Uterus (tissue), 4 donors: ENCODE results near the gene ZNF474. TPM values are rescaled to one million over a fixed set of nuclear protein-coding genes. Genes with fewer than 3 reads are reported as not detected.

Experiments
- DNase-seq, 2 donors: peaks; one replicate each; pipeline ENCODE4 v3.0.0-alpha.2; 2019 to 2020
- H3K27ac ChIP-seq, 2 donors: fragments of 200-600 bp; sonication (generic); 1 replicate in 1 of 2; 2 replicates in 1 of 2; pipeline ENCODE4 v1.5.1; 2016 to 2018
- H3K27me3 ChIP-seq, 2 donors: fragments of 200-600 bp; sonication (generic); one replicate each; pipeline ENCODE4 v1.5.1; 2018 to 2019; ENCODE audit warnings: control low read depth in 1 of 2
- H3K36me3 ChIP-seq, 2 donors: fragments of 200-600 bp; sonication (generic); one replicate each; pipeline ENCODE4 v1.5.1; 2019; ENCODE audit warnings: control low read depth in 1 of 2
- H3K4me1 ChIP-seq, 2 donors: fragments of 200-600 bp; sonication (generic); one replicate each; pipeline ENCODE4 v1.5.1; 2018 to 2019; ENCODE audit warnings: control low read depth in 1 of 2
- H3K4me3 ChIP-seq, 2 donors: fragments of 200-600 bp; sonication (generic); 1 replicate in 1 of 2; 2 replicates in 1 of 2; pipeline ENCODE4 v1.5.1; 2018 to 2019; ENCODE audit warnings: mild to moderate bottlenecking in 1 of 2
- H3K9me3 ChIP-seq, 2 donors: fragments of 200-600 bp; sonication (generic); one replicate each; pipeline ENCODE4 v1.5.1; 2019; ENCODE audit warnings: control low read depth in 1 of 2
- POLR2A ChIP-seq, 2 donors: fragments of 450-650 bp; IDR thresholded peaks; one replicate each; pipeline ENCODE4 v1.6.1; 2016; ENCODE audit warnings: antibody characterized with exemption in 2 of 2, mild to moderate bottlenecking in 1 of 2, moderate library complexity in 1 of 2
- intact Hi-C: fragments of 100-400 bp; cut with DNase I; formaldehyde crosslinking; loops from one replicate; pipeline ENCODE4 v1.15.1; 2023; ENCODE audit warnings: low total_unique reads
- total RNA-seq, 4 donors: library from RNA; depleted of rRNA in 3 of 4; stranded (reverse); fragments of >200 nt in 3 of 4; gene quantifications; one replicate each; pipeline versions ENCODE4 v1.1.0 to v1.2.4, GENCODE V29; 2014 to 2023
- TF ChIP-seq, protein P1 (sequence below), 4 experiments: fragments of 200-600 bp in 2 of 4; fragments of 450-650 bp in 2 of 4; sonication (generic) in 2 of 4; IDR thresholded peaks; one replicate each; pipeline ENCODE4 v1.5.1; 2016 to 2019; ENCODE audit warnings: antibody characterized with exemption in 4 of 4, mild to moderate bottlenecking in 2 of 4, moderate library complexity in 1 of 4
- donor health status: DM: yes; HTN: yes; CAD: no.

Gene ZNF474
- total RNA-seq, 4 donors from 2014 or later, result 0.37 to 1.1 TPM; not detected in 2

DNA sequence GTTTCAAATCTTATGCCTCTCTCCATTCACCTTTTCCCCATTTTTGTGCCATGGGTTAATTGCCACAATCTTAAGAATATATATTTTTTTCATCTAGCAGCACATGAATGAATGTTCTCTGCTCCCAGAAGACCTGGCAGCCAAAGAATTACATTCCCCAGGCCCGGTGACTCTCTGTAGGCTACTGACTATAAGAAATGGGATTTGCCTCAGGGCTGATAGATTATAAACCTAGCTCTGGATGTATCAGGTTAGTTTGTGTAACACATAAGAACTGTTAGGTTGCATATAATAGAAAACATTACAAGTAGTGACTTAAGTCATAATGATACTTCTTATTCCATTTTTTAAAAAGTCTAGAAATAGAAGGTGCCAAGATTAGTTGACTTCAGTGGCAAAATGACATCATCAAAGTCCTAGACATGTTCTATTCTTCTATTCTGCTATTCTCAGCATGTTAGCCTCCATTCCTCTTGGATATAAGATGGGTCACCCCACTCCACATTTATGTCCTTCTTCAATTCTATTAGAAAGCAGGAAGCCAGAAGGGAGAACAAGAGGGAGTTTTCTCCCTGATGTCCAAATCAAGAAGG is 10.9 kb upstream of the ZNF474 start:
- DNase-seq, result no peak
- TF ChIP-seq POLR2A (IDR thresholded peaks at IDR 0.05), result no peak
- TF ChIP-seq, protein P1, sequence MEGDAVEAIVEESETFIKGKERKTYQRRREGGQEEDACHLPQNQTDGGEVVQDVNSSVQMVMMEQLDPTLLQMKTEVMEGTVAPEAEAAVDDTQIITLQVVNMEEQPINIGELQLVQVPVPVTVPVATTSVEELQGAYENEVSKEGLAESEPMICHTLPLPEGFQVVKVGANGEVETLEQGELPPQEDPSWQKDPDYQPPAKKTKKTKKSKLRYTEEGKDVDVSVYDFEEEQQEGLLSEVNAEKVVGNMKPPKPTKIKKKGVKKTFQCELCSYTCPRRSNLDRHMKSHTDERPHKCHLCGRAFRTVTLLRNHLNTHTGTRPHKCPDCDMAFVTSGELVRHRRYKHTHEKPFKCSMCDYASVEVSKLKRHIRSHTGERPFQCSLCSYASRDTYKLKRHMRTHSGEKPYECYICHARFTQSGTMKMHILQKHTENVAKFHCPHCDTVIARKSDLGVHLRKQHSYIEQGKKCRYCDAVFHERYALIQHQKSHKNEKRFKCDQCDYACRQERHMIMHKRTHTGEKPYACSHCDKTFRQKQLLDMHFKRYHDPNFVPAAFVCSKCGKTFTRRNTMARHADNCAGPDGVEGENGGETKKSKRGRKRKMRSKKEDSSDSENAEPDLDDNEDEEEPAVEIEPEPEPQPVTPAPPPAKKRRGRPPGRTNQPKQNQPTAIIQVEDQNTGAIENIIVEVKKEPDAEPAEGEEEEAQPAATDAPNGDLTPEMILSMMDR (IDR thresholded peaks at IDR 0.05), result no peak
- H3K9me3 ChIP-seq, result no peaks in the 10 kb centered on the region
- intact Hi-C loops, result no loop called here
- no peak overlapping the region for H3K4me3 ChIP-seq
- H3K4me1 ChIP-seq, result no peaks in the 10 kb centered on the region
- H3K27me3 ChIP-seq, result no peaks in the 10 kb centered on the region
- no peak overlapping the region for H3K27ac ChIP-seq
- no peaks in the 10 kb centered on the region for H3K36me3 ChIP-seq

GRCh38 chr5:122119205-122119604 is 10.1 kb upstream of the ZNF474 start:
- intact Hi-C loops, result no loop called here
- Histone ChIP-seq H3K27me3 (no peaks in the 10 kb centered on the region), H3K9me3 (no peaks in the 10 kb centered on the region), H3K27ac (no peak overlapping the region), H3K36me3 (no peaks in the 10 kb centered on the region), H3K4me1 (no peaks in the 10 kb centered on the region), H3K4me3 (no peak overlapping the region)
- TF ChIP-seq, protein P1 (IDR thresholded peaks at IDR 0.05), result no peak
- no peak for TF ChIP-seq POLR2A (IDR thresholded peaks at IDR 0.05)
- DNase-seq, result no peak

- H3K27ac ChIP-seq, result no peak overlapping the region
- intact Hi-C loops, result no loop called here
- no peak for TF ChIP-seq POLR2A (IDR thresholded peaks at IDR 0.05)
- TF ChIP-seq, protein P1 (IDR thresholded peaks at IDR 0.05), result no peak
- H3K36me3 ChIP-seq, result no peaks in the 10 kb centered on the region
- no peak overlapping the region for H3K4me3 ChIP-seq
- H3K27me3 ChIP-seq, result no peaks in the 10 kb centered on the region
- H3K9me3 ChIP-seq, result no peaks in the 10 kb centered on the region
- no peaks in the 10 kb centered on the region for H3K4me1 ChIP-seq
- DNase-seq, result no peak
Measured at GRCh38 chr5:122120493-122120892, 8.9 kb upstream of the ZNF474 start.

DNA sequence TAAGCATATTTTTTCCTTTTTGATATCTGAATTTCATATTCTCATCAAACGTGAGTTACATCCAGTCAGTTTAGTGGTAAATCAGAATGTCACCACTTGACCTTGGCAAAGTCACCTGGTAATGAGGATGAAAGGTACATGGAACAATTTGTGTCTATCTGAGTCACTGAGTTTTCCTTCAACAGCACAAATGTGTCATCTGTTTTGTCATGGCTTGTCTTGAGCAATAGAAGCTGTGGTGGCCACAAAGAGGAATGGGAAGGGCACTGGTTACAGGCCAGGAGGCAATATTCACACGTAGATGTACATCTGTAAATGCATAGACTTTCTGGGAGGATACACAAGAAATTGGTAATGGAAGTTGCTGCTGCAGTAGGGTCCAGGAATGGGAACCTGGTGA is 8.4 kb upstream of the ZNF474 start:
- intact Hi-C loops, result no loop called here
- no peak for DNase-seq
- Histone ChIP-seq H3K9me3 (no peaks in the 10 kb centered on the region), H3K36me3 (no peaks in the 10 kb centered on the region), H3K4me1 (no peaks in the 10 kb centered on the region), H3K27me3 (no peaks in the 10 kb centered on the region), H3K27ac (no peak overlapping the region), H3K4me3 (no peak overlapping the region)
- TF ChIP-seq POLR2A (IDR thresholded peaks at IDR 0.05), result no peak
- TF ChIP-seq, protein P1 (IDR thresholded peaks at IDR 0.05), result no peak

DNA sequence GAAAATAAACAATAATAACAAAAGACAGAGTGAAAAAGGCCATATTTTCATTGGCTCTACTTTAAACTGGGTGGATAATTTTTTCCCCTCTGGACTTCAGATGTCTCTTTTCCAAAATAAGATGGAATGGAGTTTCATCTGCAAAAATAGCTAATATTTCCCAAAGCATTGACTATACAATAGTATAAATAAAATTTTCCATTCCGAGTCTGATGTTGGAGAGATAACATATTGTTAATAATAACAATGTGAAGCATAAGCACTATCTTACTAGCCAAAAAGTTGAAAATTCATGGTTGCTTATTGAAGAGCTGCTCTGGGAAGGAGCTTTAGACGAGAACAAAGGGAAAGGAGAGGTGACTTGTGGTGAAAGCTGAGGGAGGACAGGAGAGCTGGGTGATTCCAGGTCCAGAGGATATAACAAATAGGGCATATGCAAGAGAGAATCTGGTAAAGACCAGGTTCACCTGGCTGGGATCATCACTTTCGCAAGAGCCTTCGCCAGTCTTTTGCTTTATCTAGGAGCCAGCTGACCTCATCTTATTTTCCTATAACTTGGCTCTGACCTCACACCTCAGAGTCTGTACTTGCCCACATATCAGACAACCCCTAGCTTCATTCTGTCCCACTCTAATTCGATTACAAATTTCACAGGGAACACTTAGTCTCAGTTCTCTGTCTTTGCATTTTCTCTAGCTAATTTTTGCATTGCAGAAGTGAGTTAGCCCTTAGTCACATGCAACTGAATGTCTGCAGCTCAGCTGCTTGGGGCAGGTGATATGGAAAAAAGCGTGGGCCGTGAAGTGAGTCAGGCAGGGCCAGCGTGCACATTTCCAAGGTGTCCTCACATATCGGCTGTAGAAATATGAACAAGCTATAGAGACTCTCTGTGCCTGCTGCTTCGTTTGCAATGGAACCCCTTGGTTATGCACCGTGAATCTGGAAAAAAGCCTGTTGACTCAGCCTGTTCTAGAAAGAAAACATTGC is 7.6 kb upstream of the ZNF474 start:
- Histone ChIP-seq H3K27me3 (no peaks in the 10 kb centered on the region), H3K4me3 (no peak overlapping the region), H3K27ac (no peak overlapping the region), H3K9me3 (no peaks in the 10 kb centered on the region), H3K4me1 (no peaks in the 10 kb centered on the region), H3K36me3 (no peaks in the 10 kb centered on the region)
- no peak for DNase-seq
- intact Hi-C loops, result no loop called here
- TF ChIP-seq, protein P1 (IDR thresholded peaks at IDR 0.05), result no peak
- TF ChIP-seq POLR2A (IDR thresholded peaks at IDR 0.05), result no peak
